Measurements from ENCODE around the gene LTF. TPM values are rescaled to one million over a fixed set of nuclear protein-coding genes. Genes with fewer than 3 reads are reported as not detected.
"Not testable (repeated sequence)": the region's sequence is repeated elsewhere in the genome, so short reads cannot be mapped to it uniquely, and the experiment has no call there.

Gene LTF
- total RNA-seq, 1 donor from 2014 or later = not detected

GRCh38 chr3:46429671-46430070, 35.0 kb downstream of the LTF start:
- H3K27ac Mint-ChIP-seq (ENCODE audit: unreplicated experiment) = no peak overlapping the region
- no peak for TF ChIP-seq EZH2 (IDR thresholded peaks at IDR 0.05; ENCODE audit: insufficient read depth, low read length)
- no peak for TF ChIP-seq CTCF (IDR thresholded peaks at IDR 0.05; ENCODE audit: insufficient read depth, low read depth, low read length)

GRCh38 chr3:46429250-46429649, 35.5 kb downstream of the LTF start:
- peaks cover 2% of the 10 kb centered on the region for H3K27me3 ChIP-seq (ENCODE audit: insufficient read depth, low read length)
- no peaks in the 10 kb centered on the region for H3K4me1 ChIP-seq (ENCODE audit: insufficient read depth, low read length)
- no peaks in the 10 kb centered on the region for H4K20me1 ChIP-seq (ENCODE audit: insufficient read depth, low read length)
- Mint-ChIP-seq H3K9me3 (ENCODE audit: unreplicated experiment) (peaks cover 9% of the 10 kb centered on the region), H3K4me1 (ENCODE audit: low read depth, unreplicated experiment) (peaks cover 11% of the 10 kb centered on the region), H3K27me3 (ENCODE audit: low read depth, unreplicated experiment) (no peaks in the 10 kb centered on the region), H3K4me3 (ENCODE audit: unreplicated experiment) (no peak overlapping the region), H3K36me3 (ENCODE audit: low read depth, unreplicated experiment) (peaks cover 4% of the 10 kb centered on the region), H3K27ac (ENCODE audit: unreplicated experiment) (no peak overlapping the region)
- H3K4me3 ChIP-seq (ENCODE audit: insufficient read depth, low read depth, low read length) = no peak overlapping the region
- H3K36me3 ChIP-seq (ENCODE audit: insufficient read depth, low read length) = no peaks in the 10 kb centered on the region
- TF ChIP-seq CTCF (IDR thresholded peaks at IDR 0.05; ENCODE audit: insufficient read depth, low read depth, low read length) (no peak), EZH2 (IDR thresholded peaks at IDR 0.05; ENCODE audit: insufficient read depth, low read length) (no peak)
- no peak for FAIRE-seq
- H2AFZ ChIP-seq (ENCODE audit: low read depth, low read length) = no peak overlapping the region
- no peak overlapping the region for H3K4me2 ChIP-seq (ENCODE audit: low read length)
- no peak for DNase-seq (ENCODE audit: low read depth)
- H3K27ac ChIP-seq (ENCODE audit: low read depth, low read length) = no peak overlapping the region
- H3K9ac ChIP-seq (ENCODE audit: low read length) = no peak overlapping the region
- no peaks in the 10 kb centered on the region for H3K9me3 ChIP-seq (ENCODE audit: insufficient read depth, low read depth, low read length)
- no peaks in the 10 kb centered on the region for H3K79me2 ChIP-seq (ENCODE audit: insufficient read depth, low read length)

More at GRCh38 chr3:46429671-46430070, 35.0 kb downstream of the LTF start:
- Histone ChIP-seq H3K27me3 (ENCODE audit: insufficient read depth, low read length) (peaks cover 2% of the 10 kb centered on the region), H3K9me3 (ENCODE audit: insufficient read depth, low read depth, low read length) (no peaks in the 10 kb centered on the region), H3K9ac (ENCODE audit: low read length) (no peak overlapping the region), H3K4me3 (ENCODE audit: insufficient read depth, low read depth, low read length) (no peak overlapping the region), H3K36me3 (ENCODE audit: insufficient read depth, low read length) (no peaks in the 10 kb centered on the region), H3K79me2 (ENCODE audit: insufficient read depth, low read length) (no peaks in the 10 kb centered on the region), H3K4me1 (ENCODE audit: insufficient read depth, low read length) (no peaks in the 10 kb centered on the region), H3K27ac (ENCODE audit: low read depth, low read length) (no peak overlapping the region), H4K20me1 (ENCODE audit: insufficient read depth, low read length) (no peaks in the 10 kb centered on the region), H2AFZ (ENCODE audit: low read depth, low read length) (no peak overlapping the region), H3K4me2 (ENCODE audit: low read length) (no peak overlapping the region)
- Mint-ChIP-seq H3K27me3 (ENCODE audit: low read depth, unreplicated experiment) (no peaks in the 10 kb centered on the region), H3K9me3 (ENCODE audit: unreplicated experiment) (peaks cover 9% of the 10 kb centered on the region), H3K36me3 (ENCODE audit: low read depth, unreplicated experiment) (peaks cover 4% of the 10 kb centered on the region), H3K4me1 (ENCODE audit: low read depth, unreplicated experiment) (peaks cover 11% of the 10 kb centered on the region), H3K4me3 (ENCODE audit: unreplicated experiment) (no peak overlapping the region)
- no peak for DNase-seq (ENCODE audit: low read depth)
- no peak for FAIRE-seq

GRCh38 chr3:46427916-46428833, 36.5 kb downstream of the LTF start:
- H3K27ac Mint-ChIP-seq (ENCODE audit: unreplicated experiment) = no peak overlapping the region
- FAIRE-seq = no peak
- no peak overlapping the region for H2AFZ ChIP-seq (ENCODE audit: low read depth, low read length)
- no peak overlapping the region for H3K27ac ChIP-seq (ENCODE audit: low read depth, low read length)
- H3K36me3 ChIP-seq (ENCODE audit: insufficient read depth, low read length) = no peaks in the 10 kb centered on the region
- H3K4me3 ChIP-seq (ENCODE audit: insufficient read depth, low read depth, low read length) = no peak overlapping the region
- H3K4me2 ChIP-seq (ENCODE audit: low read length) = no peak overlapping the region
- no peak for TF ChIP-seq CTCF (IDR thresholded peaks at IDR 0.05; ENCODE audit: insufficient read depth, low read depth, low read length)
- no peak for TF ChIP-seq EZH2 (IDR thresholded peaks at IDR 0.05; ENCODE audit: insufficient read depth, low read length)
- no peak for DNase-seq (ENCODE audit: low read depth)
- no peak overlapping the region for H3K4me3 Mint-ChIP-seq (ENCODE audit: unreplicated experiment)
- no peaks in the 10 kb centered on the region for H3K4me1 ChIP-seq (ENCODE audit: insufficient read depth, low read length)
- no peaks in the 10 kb centered on the region for H3K9me3 ChIP-seq (ENCODE audit: insufficient read depth, low read depth, low read length)
- no peak overlapping the region for H3K9ac ChIP-seq (ENCODE audit: low read length)
- H4K20me1 ChIP-seq (ENCODE audit: insufficient read depth, low read length) = no peaks in the 10 kb centered on the region
- H3K4me1 Mint-ChIP-seq (ENCODE audit: low read depth, unreplicated experiment) = peaks cover 11% of the 10 kb centered on the region
- H3K79me2 ChIP-seq (ENCODE audit: insufficient read depth, low read length) = no peaks in the 10 kb centered on the region
- H3K36me3 Mint-ChIP-seq (ENCODE audit: low read depth, unreplicated experiment) = peaks cover 4% of the 10 kb centered on the region
- peaks cover 9% of the 10 kb centered on the region for H3K9me3 Mint-ChIP-seq (ENCODE audit: unreplicated experiment)
- H3K27me3 ChIP-seq (ENCODE audit: insufficient read depth, low read length) = peaks cover 2% of the 10 kb centered on the region
- H3K27me3 Mint-ChIP-seq (ENCODE audit: low read depth, unreplicated experiment) = no peaks in the 10 kb centered on the region

GRCh38 chr3:46427404-46427803, 37.3 kb downstream of the LTF start:
- H3K27me3 ChIP-seq (ENCODE audit: insufficient read depth, low read length); DNase-seq (ENCODE audit: low read depth); H3K9ac ChIP-seq (ENCODE audit: low read length); H3K79me2 ChIP-seq (ENCODE audit: insufficient read depth, low read length); H3K36me3 ChIP-seq (ENCODE audit: insufficient read depth, low read length); H3K9me3 Mint-ChIP-seq (ENCODE audit: unreplicated experiment); H3K27ac ChIP-seq (ENCODE audit: low read depth, low read length); H3K4me2 ChIP-seq (ENCODE audit: low read length); H3K4me1 ChIP-seq (ENCODE audit: insufficient read depth, low read length); FAIRE-seq; H3K4me3 ChIP-seq (ENCODE audit: insufficient read depth, low read depth, low read length); H4K20me1 ChIP-seq (ENCODE audit: insufficient read depth, low read length); H3K36me3 Mint-ChIP-seq (ENCODE audit: low read depth, unreplicated experiment); H2AFZ ChIP-seq (ENCODE audit: low read depth, low read length); H3K4me3 Mint-ChIP-seq (ENCODE audit: unreplicated experiment); H3K9me3 ChIP-seq (ENCODE audit: insufficient read depth, low read depth, low read length); H3K27ac Mint-ChIP-seq (ENCODE audit: unreplicated experiment); H3K27me3 Mint-ChIP-seq (ENCODE audit: low read depth, unreplicated experiment): not testable (repeated sequence)
- peaks cover 11% of the 10 kb centered on the region for H3K4me1 Mint-ChIP-seq (ENCODE audit: low read depth, unreplicated experiment)

Data from astrocyte (in vitro differentiated cells and primary cell).